ENCODE data around the gene DDN. TPM values are rescaled to one million over a fixed set of nuclear protein-coding genes. Genes with fewer than 3 reads are reported as not detected.
A peak's percentile ranks its signal among the peaks of the same experiment; 100 is the strongest.

Gene DDN
- total RNA-seq = under 1 TPM; 0.10 to 0.17 TPM

- Mint-ChIP-seq H3K9me3 (no peaks in the 10 kb centered on the region), H3K4me1 (peaks cover 33% of the 10 kb centered on the region), H3K4me3 (peak within 1 kb of the TSS; percentile 37), H3K27ac (no peak within 1 kb of the TSS), H3K36me3 (ENCODE audit: low read depth) (peaks cover 31% of the 10 kb centered on the region), H3K27me3 (peaks cover 48% of the 10 kb centered on the region)
- peak; percentile 26 for DNase-seq
- ChIA-PET CTCF (interaction anchor here (0.6 to 6.6 kb wide), 7 partner anchors 11 to 174 kb away, joined by 3 to 36 read pairs (median 15); partner anchors contain the start of gene WNT1), POLR2A (no interaction called here)
Measured at GRCh38 chr12:48999371-49000131, at the start of gene DDN. TSS of gene DDN (minus strand) at chr12:48999375. CDS start at chr12:48999287, 88 bp downstream.

GRCh38 chr12:49048953-49049352 is 49.8 kb upstream of the DDN start:
- POLR2A ChIA-PET = interaction anchor here (0.6 kb wide), 1 partner anchor 455 kb away, joined by 3 read pairs; no protein-coding TSS in a partner anchor

GRCh38 chr12:49046129-49046895 is 47.1 kb upstream of the DDN start:
- peaks cover 3% of the 10 kb centered on the region for H3K4me1 Mint-ChIP-seq
- no peak overlapping the region for H3K27ac Mint-ChIP-seq
- no peaks in the 10 kb centered on the region for H3K27me3 Mint-ChIP-seq
- H3K4me3 Mint-ChIP-seq = no peak overlapping the region
- no peak for DNase-seq
- POLR2A ChIA-PET = no interaction called here
- no peaks in the 10 kb centered on the region for H3K9me3 Mint-ChIP-seq
- CTCF ChIA-PET = interaction anchor here (0.6 to 2.7 kb wide), 11 partner anchors 9 to 86 kb away, joined by 3 to 7 read pairs (median 3); no protein-coding TSS in a partner anchor
- H3K36me3 Mint-ChIP-seq (ENCODE audit: low read depth) = peaks cover 67% of the 10 kb centered on the region

More at GRCh38 chr12:49048953-49049352, 49.8 kb upstream of the DDN start:
- Mint-ChIP-seq H3K9me3 (no peaks in the 10 kb centered on the region), H3K4me3 (no peak overlapping the region), H3K36me3 (ENCODE audit: low read depth) (peaks cover 69% of the 10 kb centered on the region), H3K27ac (no peak overlapping the region), H3K27me3 (no peaks in the 10 kb centered on the region), H3K4me1 (peaks cover under 1% of the 10 kb centered on the region)
- CTCF ChIA-PET = interaction anchor here (1.0 to 2.7 kb wide), 7 partner anchors 9 to 61 kb away, joined by 3 to 7 read pairs (median 5); partner anchors contain the start of gene KMT2D
- no peak for DNase-seq

- Mint-ChIP-seq H3K9me3 (no peaks in the 10 kb centered on the region), H3K36me3 (ENCODE audit: low read depth) (peaks cover 69% of the 10 kb centered on the region), H3K27ac (no peak overlapping the region), H3K4me1 (peaks cover 3% of the 10 kb centered on the region), H3K27me3 (no peaks in the 10 kb centered on the region), H3K4me3 (no peak overlapping the region)
- POLR2A ChIA-PET = no interaction called here
- DNase-seq = no peak
- CTCF ChIA-PET = interaction anchor here (1.0 to 2.9 kb wide), 8 partner anchors 9 to 191 kb away, joined by 3 to 15 read pairs (median 4); no protein-coding TSS in a partner anchor
Measured at GRCh38 chr12:49044660-49045059, 45.5 kb upstream of the DDN start.

- Mint-ChIP-seq H3K9me3 (no peaks in the 10 kb centered on the region), H3K4me3 (no peak overlapping the region), H3K4me1 (peaks cover 3% of the 10 kb centered on the region), H3K27ac (no peak overlapping the region), H3K36me3 (ENCODE audit: low read depth) (peaks cover 70% of the 10 kb centered on the region), H3K27me3 (no peaks in the 10 kb centered on the region)
- ChIA-PET CTCF (interaction anchor here (0.9 to 2.9 kb wide), 20 partner anchors 8 to 190 kb away, joined by 3 to 15 read pairs (median 4); partner anchors contain the start of genes PRKAG1, RHEBL1 and WNT1), POLR2A (interaction anchor here (0.6 kb wide), 1 partner anchor 126 kb away, joined by 3 read pairs; no protein-coding TSS in a partner anchor)
- peak; percentile 85 for DNase-seq
Measured at GRCh38 chr12:49043856-49044258, 44.7 kb upstream of the DDN start.

- Mint-ChIP-seq H3K36me3 (ENCODE audit: low read depth) (peaks cover 72% of the 10 kb centered on the region), H3K4me1 (peaks cover 3% of the 10 kb centered on the region), H3K4me3 (no peak overlapping the region), H3K27me3 (no peaks in the 10 kb centered on the region), H3K27ac (no peak overlapping the region), H3K9me3 (no peaks in the 10 kb centered on the region)
- DNase-seq = no peak
- CTCF ChIA-PET = interaction anchor here (0.9 to 2.9 kb wide), 17 partner anchors 10 to 155 kb away, joined by 3 to 15 read pairs (median 4); partner anchors contain the start of genes PRKAG1, RHEBL1 and WNT1
- POLR2A ChIA-PET = interaction anchor here (0.6 kb wide), 1 partner anchor 126 kb away, joined by 3 read pairs; no protein-coding TSS in a partner anchor
Measured at GRCh38 chr12:49043241-49043640, 44.1 kb upstream of the DDN start.

- POLR2A ChIA-PET = no interaction called here
- DNase-seq = no peak
- H3K36me3 Mint-ChIP-seq (ENCODE audit: low read depth) = peaks cover 64% of the 10 kb centered on the region
- no peak overlapping the region for H3K4me3 Mint-ChIP-seq
- H3K27ac Mint-ChIP-seq = no peak overlapping the region
- H3K9me3 Mint-ChIP-seq = no peaks in the 10 kb centered on the region
- CTCF ChIA-PET = interaction anchor here (1.5 to 2.3 kb wide), 2 partner anchors 41 to 64 kb away, joined by 3 to 9 read pairs; partner anchors contain the start of gene WNT1
- no peaks in the 10 kb centered on the region for H3K27me3 Mint-ChIP-seq
- peaks cover 3% of the 10 kb centered on the region for H3K4me1 Mint-ChIP-seq
Measured at GRCh38 chr12:49041881-49042484, 42.8 kb upstream of the DDN start.

GRCh38 chr12:49041036-49041880 is 42.1 kb upstream of the DDN start:
- Mint-ChIP-seq H3K36me3 (ENCODE audit: low read depth) (peaks cover 64% of the 10 kb centered on the region), H3K4me3 (no peak overlapping the region)
- POLR2A ChIA-PET = no interaction called here

GRCh38 chr12:49040364-49040855 is 41.2 kb upstream of the DDN start:
- Mint-ChIP-seq H3K4me3 (no peak overlapping the region), H3K36me3 (ENCODE audit: low read depth) (peaks cover 62% of the 10 kb centered on the region), H3K9me3 (no peaks in the 10 kb centered on the region), H3K27ac (no peak overlapping the region), H3K27me3 (no peaks in the 10 kb centered on the region), H3K4me1 (peaks cover 3% of the 10 kb centered on the region)
- DNase-seq = no peak
- ChIA-PET CTCF (interaction anchor here (0.6 to 1.4 kb wide), 5 partner anchors 11 to 340 kb away, joined by 3 to 5 read pairs (median 4); no protein-coding TSS in a partner anchor), POLR2A (no interaction called here)

More at GRCh38 chr12:49041036-49041880, 42.1 kb upstream of the DDN start:
- CTCF ChIA-PET = interaction anchor here (1.3 to 1.5 kb wide), 2 partner anchors 40 to 51 kb away, joined by 3 read pairs; no protein-coding TSS in a partner anchor
- Mint-ChIP-seq H3K27ac (no peak overlapping the region), H3K9me3 (no peaks in the 10 kb centered on the region), H3K27me3 (no peaks in the 10 kb centered on the region), H3K4me1 (peaks cover 3% of the 10 kb centered on the region)
- no peak for DNase-seq

GRCh38 chr12:49039421-49040363 is 40.5 kb upstream of the DDN start:
- H3K27me3 Mint-ChIP-seq = no peaks in the 10 kb centered on the region

More at GRCh38 chr12:49039421-49040363, 40.5 kb upstream of the DDN start:
- Mint-ChIP-seq H3K36me3 (ENCODE audit: low read depth) (peaks cover 60% of the 10 kb centered on the region), H3K4me3 (no peak overlapping the region), H3K9me3 (no peaks in the 10 kb centered on the region), H3K4me1 (peaks cover 3% of the 10 kb centered on the region), H3K27ac (no peak overlapping the region)
- ChIA-PET POLR2A (no interaction called here), CTCF (interaction anchor here (0.6 to 1.5 kb wide), 7 partner anchors 10 to 262 kb away, joined by 3 to 5 read pairs (median 4); no protein-coding TSS in a partner anchor)
- no peak for DNase-seq
